ENCODE results near the gene PTOV1.
A peak's percentile ranks its signal among the peaks of the same experiment; 100 is the strongest.

Gene PTOV1

GRCh38 chr19:49871349-49871985, 20.5 kb downstream of the PTOV1 start:
- TF ChIP-seq CTCF (IDR thresholded peaks at IDR 0.05; ENCODE audit: unreplicated experiment in 3 of 3) = no peak
- Mint-ChIP-seq H3K4me1 (peaks cover 23% of the 10 kb centered on the region), H3K4me3 (peak overlapping the region; percentile 42 to 85 (median 78)), H3K9me3 (no peaks in the 10 kb centered on the region), H3K27me3 (ENCODE audit: low read depth) (no peaks in the 10 kb centered on the region), H3K36me3 (ENCODE audit: low read depth) (peaks cover 6% of the 10 kb centered on the region), H3K27ac (peak overlapping the region; percentile 65 to 81 (median 80))

- Mint-ChIP-seq H3K4me3 (peak overlapping the region; percentile 42 to 85 (median 78)), H3K27ac (peak overlapping the region; percentile 65 to 81 (median 80)), H3K27me3 (ENCODE audit: low read depth) (no peaks in the 10 kb centered on the region), H3K4me1 (peaks cover 13% of the 10 kb centered on the region), H3K36me3 (ENCODE audit: low read depth) (peaks cover 6% of the 10 kb centered on the region), H3K9me3 (no peaks in the 10 kb centered on the region)
- TF ChIP-seq CTCF (IDR thresholded peaks at IDR 0.05; ENCODE audit: unreplicated experiment in 3 of 3) = no peak
These were observed 21.5 kb downstream of the PTOV1 start for GRCh38 chr19:49872245-49873128.

- no peaks in the 10 kb centered on the region for H3K9me3 Mint-ChIP-seq
- peaks cover 8% of the 10 kb centered on the region for H3K36me3 Mint-ChIP-seq (ENCODE audit: low read depth)
- TF ChIP-seq CTCF (IDR thresholded peaks at IDR 0.05; ENCODE audit: unreplicated experiment in 3 of 3) = no peak
These were observed 22.2 kb downstream of the PTOV1 start for GRCh38 chr19:49873129-49873521.

GRCh38 chr19:49873834-49874233, 22.9 kb downstream of the PTOV1 start:
- H3K4me3 Mint-ChIP-seq = peak overlapping the region in 2 of 3 experiments; percentile 31 to 33
- H3K27ac Mint-ChIP-seq = peak overlapping the region in 1 of 3 experiments; percentile 41
- H3K36me3 Mint-ChIP-seq (ENCODE audit: low read depth) = peaks cover 13% of the 10 kb centered on the region
- no peaks in the 10 kb centered on the region for H3K9me3 Mint-ChIP-seq
- no peaks in the 10 kb centered on the region for H3K27me3 Mint-ChIP-seq (ENCODE audit: low read depth)
- peaks cover 14% of the 10 kb centered on the region for H3K4me1 Mint-ChIP-seq
- TF ChIP-seq CTCF (IDR thresholded peaks at IDR 0.05; ENCODE audit: unreplicated experiment in 3 of 3) = no peak

More at GRCh38 chr19:49873129-49873521, 22.2 kb downstream of the PTOV1 start:
- Mint-ChIP-seq H3K4me1 (peaks cover 13% of the 10 kb centered on the region), H3K27me3 (ENCODE audit: low read depth) (no peaks in the 10 kb centered on the region), H3K27ac (no peak overlapping the region), H3K4me3 (peak overlapping the region in 1 of 3 experiments; percentile 33)

GRCh38 chr19:49874503-49875157, 23.7 kb downstream of the PTOV1 start:
- Mint-ChIP-seq H3K27me3 (ENCODE audit: low read depth) (no peaks in the 10 kb centered on the region), H3K27ac (peak overlapping the region in 1 of 3 experiments; percentile 41), H3K4me1 (peaks cover 14% of the 10 kb centered on the region), H3K9me3 (no peaks in the 10 kb centered on the region), H3K4me3 (no peak overlapping the region), H3K36me3 (ENCODE audit: low read depth) (peaks cover 19% of the 10 kb centered on the region)
- no peak for TF ChIP-seq CTCF (IDR thresholded peaks at IDR 0.05; ENCODE audit: unreplicated experiment in 3 of 3)

Data from nephron (organoid).